K562 (cell line): Measurements from ENCODE around the gene KBTBD3.
"Not testable (repeated sequence)": the region's sequence is repeated elsewhere in the genome, so short reads cannot be mapped to it uniquely, and the experiment has no call there.

ENCODE experiments used
- BCL6 ChIP-seq: fragments of 250-450 bp; sonication (Bioruptor Pico); IDR thresholded peaks from 2 replicates; pipeline ENCODE4 v1.4.0; 2020
- CTCF ChIP-seq, 3 experiments: IDR thresholded peaks in 2 of 3; conservative IDR thresholded peaks in 1 of 3; 2 replicates each; pipeline ENCODE4 v1.5.1; 2011 to 2012; ENCODE audit warnings: low read length in 3 of 3, mild to moderate bottlenecking in 3 of 3, control low read depth in 2 of 3, improper control_type of control experiment in 1 of 3, inconsistent platforms in 1 of 3, low read depth in 1 of 3, mixed read lengths in 1 of 3, moderate library complexity in 1 of 3; ENCODE audit not compliant: insufficient read depth in 2 of 3
- FOXA1 ChIP-seq: fragments of 450-650 bp; IDR thresholded peaks from 2 replicates; pipeline ENCODE4 v1.6.1; 2016; ENCODE audit warnings: mild to moderate bottlenecking, borderline replicate concordance
- FOXM1 ChIP-seq, 2 experiments: fragments of 450-650 bp in 1 of 2; sonication (generic) in 1 of 2; formaldehyde crosslinking in 1 of 2; IDR thresholded peaks; 2 replicates each; pipeline versions ENCODE4 v1.6.1 to v1.9.0; 2017 to 2022; ENCODE audit warnings: low read depth in 2 of 2, mild to moderate bottlenecking in 2 of 2, missing genetic modification reagents in 1 of 2, moderate library complexity in 1 of 2
- JUND ChIP-seq, 2 experiments: IDR thresholded peaks; 2 replicates in 1 of 2; 3 replicates in 1 of 2; pipeline ENCODE4 v1.6.1; 2011; ENCODE audit warnings: borderline replicate concordance in 2 of 2, low read depth in 2 of 2, low read length in 2 of 2, improper control_type of control experiment in 1 of 2, missing biosample characterization in 1 of 2, missing genetic modification characterization in 1 of 2, missing genetic modification reagents in 1 of 2
- KDM1A ChIP-seq, 2 experiments: fragments of 450-650 bp; IDR thresholded peaks; 2 replicates each; pipeline ENCODE4 v1.6.1; 2016; ENCODE audit warnings: mild to moderate bottlenecking in 2 of 2
- RNF2 ChIP-seq: sonication (generic); IDR thresholded peaks from 2 replicates; pipeline ENCODE4 v1.6.1; 2016
- ZNF140 ChIP-seq: fragments of 250-450 bp; sonication (Bioruptor Pico); IDR thresholded peaks from 2 replicates; pipeline ENCODE4 v1.8.0; 2021; ENCODE audit warnings: moderate library complexity, mild to moderate bottlenecking, inconsistent platforms
- TF ChIP-seq, protein P1 (sequence below): fragments of 450-650 bp; IDR thresholded peaks from 2 replicates; pipeline ENCODE4 v1.6.1; 2016
- TF ChIP-seq, protein P2 (sequence below): sonication (generic); formaldehyde crosslinking; IDR thresholded peaks from 2 replicates; pipeline ENCODE4 v1.8.1; 2023; ENCODE audit warnings: mild to moderate bottlenecking, missing genetic modification reagents

- not testable (repeated sequence) for TF ChIP-seq FOXA1; RNF2; JUND (IDR thresholded peaks at IDR 0.05; ENCODE audit: borderline replicate concordance, low read depth, low read length); JUND (tag; IDR thresholded peaks at IDR 0.05; ENCODE audit: borderline replicate concordance, low read depth, low read length); FOXM1 (IDR thresholded peaks at IDR 0.05; ENCODE audit: low read depth); FOXM1 (CRISPR knock-in tag; IDR thresholded peaks at IDR 0.05; ENCODE audit: low read depth); ZNF140; CTCF (IDR thresholded peaks at IDR 0.05 in 2 of 3, conservative IDR thresholded peaks at IDR 0.05 in 1 of 3; ENCODE audit: insufficient read depth in 2 of 3, low read depth in 1 of 3, low read length in 3 of 3); KDM1A (IDR thresholded peaks at IDR 0.05); BCL6 (CRISPR knock-in tag)
- TF ChIP-seq, protein P1, sequence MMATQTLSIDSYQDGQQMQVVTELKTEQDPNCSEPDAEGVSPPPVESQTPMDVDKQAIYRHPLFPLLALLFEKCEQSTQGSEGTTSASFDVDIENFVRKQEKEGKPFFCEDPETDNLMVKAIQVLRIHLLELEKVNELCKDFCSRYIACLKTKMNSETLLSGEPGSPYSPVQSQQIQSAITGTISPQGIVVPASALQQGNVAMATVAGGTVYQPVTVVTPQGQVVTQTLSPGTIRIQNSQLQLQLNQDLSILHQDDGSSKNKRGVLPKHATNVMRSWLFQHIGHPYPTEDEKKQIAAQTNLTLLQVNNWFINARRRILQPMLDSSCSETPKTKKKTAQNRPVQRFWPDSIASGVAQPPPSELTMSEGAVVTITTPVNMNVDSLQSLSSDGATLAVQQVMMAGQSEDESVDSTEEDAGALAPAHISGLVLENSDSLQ = not testable (repeated sequence)
- TF ChIP-seq, protein P2, sequence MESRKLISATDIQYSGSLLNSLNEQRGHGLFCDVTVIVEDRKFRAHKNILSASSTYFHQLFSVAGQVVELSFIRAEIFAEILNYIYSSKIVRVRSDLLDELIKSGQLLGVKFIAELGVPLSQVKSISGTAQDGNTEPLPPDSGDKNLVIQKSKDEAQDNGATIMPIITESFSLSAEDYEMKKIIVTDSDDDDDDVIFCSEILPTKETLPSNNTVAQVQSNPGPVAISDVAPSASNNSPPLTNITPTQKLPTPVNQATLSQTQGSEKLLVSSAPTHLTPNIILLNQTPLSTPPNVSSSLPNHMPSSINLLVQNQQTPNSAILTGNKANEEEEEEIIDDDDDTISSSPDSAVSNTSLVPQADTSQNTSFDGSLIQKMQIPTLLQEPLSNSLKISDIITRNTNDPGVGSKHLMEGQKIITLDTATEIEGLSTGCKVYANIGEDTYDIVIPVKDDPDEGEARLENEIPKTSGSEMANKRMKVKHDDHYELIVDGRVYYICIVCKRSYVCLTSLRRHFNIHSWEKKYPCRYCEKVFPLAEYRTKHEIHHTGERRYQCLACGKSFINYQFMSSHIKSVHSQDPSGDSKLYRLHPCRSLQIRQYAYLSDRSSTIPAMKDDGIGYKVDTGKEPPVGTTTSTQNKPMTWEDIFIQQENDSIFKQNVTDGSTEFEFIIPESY = not testable (repeated sequence)
Observed at GRCh38 chr11:106058377-106058776, 18.8 kb downstream of the KBTBD3 start.
